ENCODE results near the gene CLRN3.

DNA sequence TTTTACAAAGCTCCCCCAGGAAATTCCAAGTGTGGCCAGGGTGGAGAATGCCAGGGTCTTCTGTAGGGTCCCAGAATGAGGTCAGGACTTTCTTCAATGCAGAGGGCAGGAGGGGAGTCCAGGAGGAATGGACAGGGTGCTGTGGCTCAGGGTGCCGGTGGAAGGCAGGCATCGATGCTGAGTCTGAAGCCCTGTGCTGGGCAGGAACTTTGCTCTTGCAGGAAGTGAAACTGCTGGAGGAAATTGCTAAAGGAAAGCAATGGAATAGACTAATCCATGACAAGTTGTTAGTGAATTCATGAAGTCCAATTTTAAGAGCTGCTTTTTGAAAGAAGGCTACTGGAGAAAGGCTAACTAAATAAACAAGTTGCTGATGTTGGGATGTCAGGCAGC, 29.0 kb upstream of the CLRN3 start:
- no peak for TF ChIP-seq CTCF (IDR thresholded peaks at IDR 0.05 in 4 of 5, conservative IDR thresholded peaks at IDR 0.05 in 1 of 5)
- no peak for TF ChIP-seq POLR2A (IDR thresholded peaks at IDR 0.05)

Data from gastrocnemius medialis (tissue), 4 donors.